ENCODE measurements around the gene SPDL1. TPM values are rescaled to one million over a fixed set of nuclear protein-coding genes. Genes with fewer than 3 reads are reported as not detected.

The SPDL1 gene
- total RNA-seq, 4 donors from 2014 or later = 5.8 to 19.2 (median 9.9) TPM

- TF ChIP-seq CTCF (IDR thresholded peaks at IDR 0.05; ENCODE audit: low read depth) = no peak
Observed at GRCh38 chr5:169551696-169552095, 31.9 kb upstream of the SPDL1 start.

DNA sequence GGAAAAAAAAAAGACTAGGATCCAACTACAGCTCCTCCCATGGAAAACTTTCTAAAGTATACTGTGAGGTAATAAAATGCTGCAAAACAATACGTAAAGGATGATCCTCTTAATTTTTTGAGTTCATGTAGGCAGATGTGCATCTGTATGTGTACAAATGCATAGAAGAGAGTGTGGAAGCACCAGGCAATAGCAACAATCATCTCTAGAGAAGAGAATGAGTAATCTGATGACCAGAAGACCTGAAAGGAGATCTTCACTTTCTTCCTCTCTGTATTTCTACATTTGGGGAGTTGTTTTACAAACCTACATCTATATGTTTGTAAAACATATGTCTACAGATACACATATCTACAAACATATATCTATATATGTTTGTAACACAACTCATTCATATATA lies 29.3 kb upstream of the SPDL1 start:
- TF ChIP-seq CTCF (IDR thresholded peaks at IDR 0.05; ENCODE audit: low read depth) = no peak

DNA sequence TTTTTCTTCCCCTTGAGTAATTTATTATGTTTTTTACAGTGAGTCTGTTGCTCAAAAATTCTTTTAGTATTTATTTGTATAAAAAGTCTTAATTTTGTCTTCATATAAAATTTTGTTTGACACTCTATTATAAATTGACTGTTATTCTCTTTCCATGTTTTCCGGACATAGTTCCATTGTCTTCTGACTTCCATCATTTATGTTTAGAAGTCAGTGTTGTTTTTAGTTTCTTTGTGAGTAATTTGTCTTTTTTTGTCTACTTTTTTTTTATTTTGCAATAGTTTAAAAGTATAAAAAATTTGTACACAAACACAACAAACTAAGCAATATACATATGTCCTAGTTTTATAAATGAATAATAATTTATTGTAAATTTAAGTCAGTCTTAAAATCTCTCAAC lies 25.7 kb upstream of the SPDL1 start:
- TF ChIP-seq CTCF (IDR thresholded peaks at IDR 0.05; ENCODE audit: low read depth) = no peak

DNA sequence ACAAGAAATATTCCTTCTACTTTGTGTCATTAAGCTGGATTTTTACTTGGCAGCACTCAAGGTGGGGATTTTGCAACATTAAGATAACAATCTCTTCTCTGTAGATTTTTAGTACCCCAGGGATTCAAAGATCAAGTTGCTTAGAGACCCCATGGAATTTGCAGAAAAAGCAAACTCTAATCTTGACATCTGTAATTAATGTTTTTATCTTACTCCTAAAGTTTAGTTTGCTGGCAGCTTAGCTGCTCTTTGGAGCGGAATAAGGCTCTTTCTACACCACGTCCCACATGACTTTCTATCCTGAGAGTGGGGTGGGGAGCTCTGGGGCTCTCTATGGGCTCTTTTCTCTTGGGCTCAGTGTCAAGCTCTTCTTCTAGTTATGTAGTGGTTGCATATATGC lies 21.7 kb upstream of the SPDL1 start:
- no peak for TF ChIP-seq CTCF (IDR thresholded peaks at IDR 0.05; ENCODE audit: low read depth)

DNA sequence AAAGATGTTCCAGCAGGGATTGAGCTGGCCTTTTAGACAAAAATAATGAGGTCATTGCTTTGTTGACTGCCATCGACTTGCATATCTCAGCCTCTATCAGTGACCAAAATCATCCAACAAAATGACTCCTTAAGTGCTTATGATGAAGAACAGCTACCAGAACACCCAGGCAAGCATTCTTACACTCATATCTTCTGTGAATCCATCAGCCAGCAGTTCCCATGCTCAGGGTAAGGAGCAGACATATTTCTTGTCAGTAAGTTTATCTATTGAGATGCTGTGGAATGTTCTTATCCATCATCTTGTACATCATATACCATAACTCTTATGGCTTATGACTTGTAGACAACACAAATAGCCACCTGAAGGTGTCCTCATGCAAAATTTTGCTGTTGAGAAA lies 20.2 kb upstream of the SPDL1 start:
- no peak for TF ChIP-seq CTCF (IDR thresholded peaks at IDR 0.05; ENCODE audit: low read depth)

- TF ChIP-seq CTCF (IDR thresholded peaks at IDR 0.05; ENCODE audit: low read depth) = no peak
Observed at GRCh38 chr5:169566202-169566601, 17.4 kb upstream of the SPDL1 start.

DNA sequence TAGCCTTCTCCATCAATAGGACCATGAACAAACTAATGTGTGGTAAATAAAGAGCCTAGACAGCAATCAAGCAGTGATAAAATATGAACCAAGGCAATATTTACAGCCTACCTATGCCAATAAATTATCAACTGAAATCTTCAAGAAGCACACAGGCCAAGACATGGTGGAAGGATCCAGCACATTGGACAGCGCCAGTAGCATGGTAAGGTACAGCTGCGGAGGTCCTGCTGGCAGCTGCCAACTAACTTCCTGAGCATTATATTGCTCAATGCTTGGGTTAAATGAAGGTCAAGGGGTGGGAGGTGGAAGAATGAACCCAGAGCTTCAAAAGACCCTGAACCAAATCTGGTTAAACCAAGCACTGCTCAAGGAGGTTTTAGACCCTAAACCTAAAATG lies 16.5 kb upstream of the SPDL1 start:
- TF ChIP-seq CTCF (IDR thresholded peaks at IDR 0.05; ENCODE audit: low read depth) = no peak

DNA sequence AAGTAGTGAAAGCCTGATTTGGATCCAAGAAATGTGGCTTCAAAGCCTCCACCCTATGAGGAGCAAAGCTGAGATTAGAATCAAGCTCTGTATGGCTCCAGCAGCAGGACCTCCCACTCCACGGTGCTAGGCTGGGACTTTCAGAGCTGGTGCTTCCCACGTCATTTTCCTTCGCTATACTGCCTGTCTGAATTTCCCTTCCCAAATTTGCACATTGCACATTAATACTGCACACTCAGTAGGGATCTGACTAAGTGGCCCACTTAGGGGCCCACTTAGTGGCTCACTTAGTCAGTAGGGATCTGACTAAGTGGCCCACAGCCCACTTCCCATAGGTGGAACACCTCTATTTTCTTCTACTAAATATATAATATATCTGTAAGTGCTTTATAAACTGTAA lies 14.1 kb upstream of the SPDL1 start:
- TF ChIP-seq CTCF (IDR thresholded peaks at IDR 0.05; ENCODE audit: low read depth) = no peak
